CD1c-positive myeloid dendritic cell (primary cell): ENCODE results near the gene IMPA2.
"Not testable (repeated sequence)": the region's sequence is repeated elsewhere in the genome, so short reads cannot be mapped to it uniquely, and the experiment has no call there.

Experiments used
- DNase-seq: peaks from one replicate; pipeline ENCODE4 v3.0.0-alpha.2; 2016; ENCODE audit errors: extremely low spot score

IMPA2 gene

DNA sequence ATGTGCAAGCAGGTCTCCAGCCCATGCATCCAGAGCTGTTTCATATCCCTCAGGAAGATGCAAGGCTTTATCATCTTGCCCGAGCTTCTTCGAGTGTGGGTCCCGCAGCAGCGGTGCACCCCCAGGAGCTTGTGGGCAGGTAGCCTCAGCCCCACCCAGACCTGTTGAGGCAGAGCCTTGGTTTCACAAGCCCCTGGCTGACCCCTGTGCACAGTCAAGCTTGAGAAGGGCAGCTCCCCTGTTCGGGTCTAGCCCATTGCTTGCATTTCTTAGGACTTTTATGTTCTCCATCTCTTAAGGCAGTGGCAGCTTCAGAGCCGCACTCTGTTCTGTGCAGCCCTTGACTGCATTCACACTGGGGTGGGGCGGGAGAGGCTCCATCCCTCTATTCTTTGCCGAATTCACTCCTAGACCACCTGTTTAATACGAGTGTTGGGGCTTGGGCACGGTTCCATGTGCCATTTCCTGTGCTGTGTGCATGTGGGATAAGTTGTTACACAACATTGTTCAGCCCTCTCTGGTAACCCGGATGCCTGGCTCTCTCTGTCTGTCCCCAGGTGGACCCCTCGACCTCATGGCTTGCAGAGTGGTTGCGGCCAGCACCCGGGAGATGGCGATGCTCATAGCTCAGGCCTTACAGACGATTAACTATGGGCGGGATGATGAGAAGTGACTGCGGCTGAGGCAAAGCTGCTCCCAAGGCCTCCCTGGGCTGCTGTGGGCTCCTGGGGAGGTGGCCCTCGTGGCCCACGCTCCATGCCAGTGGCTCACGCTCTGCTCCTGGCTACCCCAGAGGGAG is 48.7 kb downstream of the IMPA2 start:
- DNase-seq = no peak

DNA sequence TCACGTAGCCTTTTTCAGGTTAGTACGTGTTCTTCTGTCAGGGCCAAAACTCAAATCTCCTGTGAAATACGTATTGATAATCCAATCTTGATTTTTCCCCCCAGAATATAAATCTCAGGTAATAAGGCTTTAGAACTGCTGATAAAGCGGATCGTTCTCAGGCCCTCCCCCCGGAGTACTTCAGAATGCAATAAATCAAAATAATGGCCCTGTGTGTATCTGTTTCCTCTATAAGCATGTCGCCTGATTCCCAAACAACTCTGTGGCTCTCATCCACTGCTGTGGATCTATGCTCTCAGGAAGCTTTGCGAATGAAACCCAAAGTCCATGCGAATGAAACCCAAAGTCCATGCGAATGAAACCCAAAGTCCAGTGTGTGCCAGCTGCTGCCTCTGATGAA is 49.4 kb downstream of the IMPA2 start:
- DNase-seq = no peak

DNA sequence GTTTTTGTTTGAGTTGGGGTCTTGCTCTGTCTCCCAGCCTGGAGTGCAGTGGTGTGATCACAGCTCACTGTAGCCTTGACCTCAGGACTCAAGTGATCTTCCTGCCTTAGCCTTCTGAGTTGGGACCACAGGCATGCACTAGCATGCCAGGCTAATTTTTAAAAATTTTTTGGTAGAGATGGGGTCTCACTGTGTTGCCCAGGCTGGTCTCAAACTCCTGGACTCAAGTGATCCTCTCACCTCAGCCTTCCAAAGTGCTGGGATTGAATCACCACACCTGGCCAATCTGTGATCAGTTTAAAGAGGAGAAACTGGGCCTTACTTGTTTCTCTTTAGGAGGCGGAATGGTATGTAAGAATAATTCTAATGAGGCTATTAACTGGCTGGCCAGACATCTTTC is 49.9 kb downstream of the IMPA2 start:
- DNase-seq = no peak

DNA sequence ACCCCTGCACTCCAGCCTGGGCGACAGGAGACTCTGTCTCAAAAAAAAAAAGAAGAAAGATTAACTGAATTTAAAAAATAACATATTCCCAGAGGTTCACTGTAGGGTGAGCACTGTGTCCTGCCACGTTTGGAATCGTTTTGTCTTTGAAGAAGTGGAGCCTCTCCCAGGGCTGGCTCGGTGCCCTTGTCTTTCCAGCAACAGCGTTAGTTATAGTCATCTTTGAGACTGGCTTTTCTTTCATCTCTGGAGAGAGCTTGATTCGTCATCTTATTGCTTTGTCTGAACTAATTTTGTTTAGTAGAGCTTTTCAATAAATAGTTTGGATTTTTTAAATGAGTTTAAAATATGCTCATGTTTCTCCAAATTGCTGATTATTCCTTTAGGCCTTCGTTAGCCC is 50.5 kb downstream of the IMPA2 start:
- DNase-seq = no peak

DNA sequence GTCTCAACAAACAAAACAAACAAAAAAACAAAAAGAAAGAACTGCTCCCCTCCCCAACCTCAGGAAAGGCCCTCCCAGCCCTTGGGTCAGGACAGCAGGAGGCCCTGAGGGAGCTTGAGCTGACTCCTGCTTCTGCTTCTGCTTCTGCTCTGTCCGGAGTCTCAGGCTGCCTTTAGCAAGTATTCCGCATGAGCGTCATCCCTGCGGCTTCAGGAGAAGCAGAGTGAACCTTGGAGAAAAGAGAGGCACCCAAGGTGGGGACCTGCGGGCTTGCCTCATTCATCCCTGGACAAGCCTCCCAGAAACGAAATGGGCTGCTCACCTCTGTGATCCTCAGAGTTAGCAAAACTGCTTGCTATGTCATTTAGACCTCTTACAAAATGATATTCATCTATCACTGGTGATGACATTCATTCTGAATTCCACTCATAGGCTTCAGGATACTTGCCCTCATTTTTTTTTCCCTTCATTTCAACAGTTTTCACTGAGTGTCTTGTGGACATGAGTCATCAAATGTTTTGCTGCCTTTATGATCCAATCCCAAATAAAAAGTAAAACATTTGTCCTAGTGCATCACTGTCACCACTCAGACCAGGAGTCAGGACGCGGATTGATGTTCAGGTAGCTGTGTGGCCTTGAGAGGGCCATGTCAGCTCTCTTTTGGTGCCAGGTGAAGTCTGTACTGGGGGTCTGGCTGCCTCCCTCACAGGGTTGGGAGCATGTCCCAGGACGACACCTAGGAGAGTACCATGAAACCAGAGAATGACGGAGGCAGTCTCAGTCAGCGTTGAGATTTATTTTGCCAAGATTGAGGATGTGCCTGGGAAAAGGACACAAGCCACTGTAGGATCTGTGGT is 51.7 kb downstream of the IMPA2 start:
- no peak for DNase-seq

DNA sequence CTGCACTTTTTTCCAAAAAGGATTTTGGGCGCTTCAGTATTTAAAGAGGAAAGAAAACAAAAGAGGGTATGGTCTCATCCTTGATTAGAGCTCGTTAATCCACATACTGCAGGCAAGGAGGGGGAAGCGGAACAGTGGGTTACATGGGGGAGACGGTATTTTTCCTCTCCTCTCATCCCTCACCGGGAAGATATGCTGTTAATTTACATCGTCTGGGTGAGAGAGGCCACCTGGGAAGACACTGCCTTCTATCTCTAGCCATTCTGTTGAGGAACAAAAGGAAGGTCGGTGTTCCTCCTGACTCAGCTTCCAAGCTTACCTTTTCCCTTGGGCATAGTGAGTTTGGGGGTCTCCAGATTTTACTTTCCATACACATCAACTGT is 52.3 kb downstream of the IMPA2 start:
- DNase-seq = no peak

DNA sequence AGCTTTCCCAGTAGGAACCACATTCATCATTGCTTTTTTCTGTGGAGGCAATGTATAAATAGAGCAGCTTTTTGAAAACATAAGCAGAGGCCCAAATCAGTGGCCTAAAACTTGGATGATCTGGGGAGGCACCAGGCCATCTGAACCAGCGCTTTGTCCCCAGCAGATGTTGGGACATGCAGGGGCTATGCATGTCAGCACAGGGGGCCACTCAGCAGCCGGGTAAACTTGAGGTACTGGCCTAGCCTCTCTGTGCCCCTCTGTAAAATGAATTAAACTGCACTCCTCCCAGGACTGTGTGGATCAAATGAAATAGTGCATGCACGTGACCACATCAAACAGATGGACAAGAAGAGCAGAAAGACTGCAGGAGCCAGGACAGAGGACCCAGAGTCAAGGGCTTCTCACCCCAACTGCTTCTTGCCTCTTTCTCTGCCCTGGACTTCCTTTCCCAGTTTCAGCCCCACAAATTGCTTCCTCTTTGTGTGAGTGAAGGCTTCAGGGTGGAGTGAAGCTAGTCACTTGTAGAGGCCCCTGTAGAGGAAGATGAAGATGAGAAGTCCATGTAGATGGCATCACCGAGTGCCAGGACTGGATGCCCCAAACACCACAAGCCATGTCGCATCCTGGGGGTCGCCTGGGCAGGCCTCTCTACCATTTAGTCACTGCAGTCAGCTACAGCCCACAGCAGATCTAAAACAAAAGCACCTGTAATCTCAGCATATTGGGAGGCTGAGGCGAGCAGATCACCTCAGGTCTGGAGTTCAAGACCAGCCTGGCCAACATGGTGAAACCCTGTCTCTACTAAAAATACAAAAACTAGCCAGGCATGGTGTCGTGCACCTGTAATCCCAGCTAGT is 53.2 kb downstream of the IMPA2 start:
- DNase-seq = peak; percentile 20

DNA sequence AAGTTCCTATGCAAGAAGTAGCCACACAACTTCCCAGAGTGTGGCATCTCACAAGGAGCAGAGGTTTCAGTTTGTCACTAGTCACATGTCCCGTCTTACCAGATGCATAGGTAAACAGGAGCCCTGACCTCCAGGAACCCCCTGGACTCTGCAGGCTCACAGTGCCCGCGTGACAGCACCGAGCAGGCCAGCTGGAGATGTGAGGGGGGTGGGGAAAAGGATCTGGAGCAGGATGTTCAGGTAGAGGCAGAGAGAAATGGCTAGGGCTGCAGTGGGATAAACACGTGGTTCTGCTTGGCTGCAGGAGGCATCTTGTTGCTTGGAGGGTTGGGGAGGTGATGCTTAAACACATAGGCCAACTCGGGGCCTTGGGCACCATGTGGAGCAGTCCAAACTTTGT is 54.2 kb downstream of the IMPA2 start:
- DNase-seq = no peak

DNA sequence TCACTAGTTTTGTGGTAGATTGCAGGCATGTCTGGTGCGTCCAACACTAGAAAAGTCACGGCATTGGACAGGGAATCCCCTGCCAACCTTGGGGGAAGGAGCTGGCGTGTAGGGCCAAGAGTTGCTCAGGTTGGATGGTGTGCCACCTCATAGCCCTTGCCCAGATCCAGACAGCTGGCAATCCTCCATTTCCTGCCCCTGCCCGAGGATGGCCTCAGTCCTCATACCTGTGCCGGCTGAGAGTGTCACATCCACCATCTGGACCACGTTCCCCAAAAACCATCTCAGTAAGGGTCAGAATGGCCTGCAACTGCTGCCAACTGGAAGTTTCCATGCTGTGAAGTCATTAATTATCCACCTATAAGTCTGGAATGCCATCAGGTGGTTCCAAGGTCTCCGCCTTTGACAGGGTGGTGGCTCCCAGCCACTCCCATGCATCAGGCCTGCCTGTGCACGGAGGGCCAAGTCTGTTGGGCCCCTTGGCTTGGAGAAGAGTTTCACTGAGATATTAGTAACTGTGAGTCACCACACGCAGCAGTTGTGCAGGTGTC is 55.0 kb downstream of the IMPA2 start:
- no peak for DNase-seq

DNA sequence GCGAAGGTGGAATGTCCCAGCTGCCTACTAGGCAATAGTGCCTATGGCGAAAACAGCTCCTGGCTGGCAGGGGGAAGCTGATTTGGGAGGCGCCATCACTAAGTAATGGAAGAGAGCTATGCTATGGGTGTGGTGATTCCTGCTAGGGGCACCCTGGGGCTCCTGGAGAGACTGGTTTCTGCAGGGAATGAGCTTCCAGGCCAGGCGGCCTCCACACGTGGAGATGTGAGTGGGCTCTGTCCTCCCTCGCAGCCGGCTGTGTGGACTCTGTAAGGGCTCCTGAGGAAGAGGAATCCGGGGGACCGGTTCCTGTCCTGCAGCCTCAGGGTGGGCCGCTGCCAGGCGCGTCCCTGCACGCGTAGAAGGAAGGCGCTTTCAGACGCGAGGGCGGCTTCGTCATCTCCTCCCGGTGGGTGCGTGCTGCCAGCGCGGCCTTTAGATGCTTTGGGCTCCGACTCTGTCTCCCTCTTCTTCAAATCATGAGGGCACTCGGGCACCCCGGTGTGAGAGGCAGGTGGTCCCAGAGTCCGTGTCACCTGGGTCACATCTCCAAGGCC is 56.9 kb downstream of the IMPA2 start:
- DNase-seq = peak; percentile 55

DNA sequence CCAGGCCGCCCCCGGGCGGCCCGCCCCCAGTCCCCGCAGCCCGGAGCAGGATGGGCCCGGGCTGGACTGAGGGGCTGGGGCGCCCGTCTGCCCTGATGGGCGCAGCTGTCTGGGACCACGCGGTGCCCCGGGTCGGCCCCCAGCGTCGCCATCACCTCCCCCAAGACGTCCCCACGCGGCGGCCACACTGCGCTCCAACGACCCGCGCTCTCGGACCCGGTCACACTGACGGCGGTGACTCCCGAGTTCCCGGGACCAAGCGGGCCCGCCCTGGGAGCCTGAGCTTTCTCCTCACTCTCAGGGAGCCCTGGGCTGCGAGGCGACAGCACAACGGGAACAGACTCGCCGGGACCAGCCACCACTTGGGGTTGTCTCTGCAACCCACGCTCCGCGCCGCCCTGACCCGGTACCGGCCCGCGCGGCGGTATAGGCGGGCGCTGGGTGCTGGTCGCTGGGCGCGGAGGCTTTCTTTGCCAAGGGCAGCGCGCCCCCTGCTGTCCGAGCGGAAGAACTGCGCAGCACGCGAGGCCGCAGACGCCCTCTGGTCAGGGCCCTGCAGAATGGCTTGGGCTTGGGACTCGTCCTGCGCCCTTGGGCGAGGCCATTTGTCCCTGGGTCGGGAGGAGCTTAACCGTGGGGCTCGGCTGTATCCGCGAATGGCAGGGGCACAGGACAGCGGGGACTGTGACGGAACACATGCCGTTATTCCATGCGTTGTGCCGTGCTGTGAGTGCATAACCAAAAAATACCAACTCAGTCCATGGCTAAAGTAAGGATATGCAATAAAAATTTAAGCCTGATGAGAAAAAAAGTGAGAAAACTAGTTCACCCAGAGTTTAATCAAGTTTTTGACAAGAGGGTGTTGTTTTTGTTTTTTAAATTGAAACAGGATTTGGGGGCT is 57.6 kb downstream of the IMPA2 start:
- peak; percentile 88 for DNase-seq

DNA sequence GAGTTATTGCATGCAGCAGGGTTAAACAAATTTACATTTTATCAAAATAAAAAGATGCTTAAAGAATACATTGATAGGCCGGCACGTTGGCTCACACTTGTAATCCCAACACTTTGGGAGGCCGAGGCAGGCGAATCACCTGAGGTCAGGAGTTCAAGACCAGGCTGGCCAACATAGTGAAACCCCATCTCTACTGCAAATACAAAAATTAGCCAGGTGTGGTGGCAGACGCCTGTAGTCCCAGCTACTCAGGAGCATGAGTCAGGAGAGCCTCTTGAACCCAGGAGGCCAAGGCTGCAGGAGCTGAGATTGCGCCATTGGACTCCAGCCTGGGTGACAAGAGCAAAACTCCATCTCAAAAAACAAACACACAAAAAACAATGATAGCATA is 58.2 kb downstream of the IMPA2 start:
- not testable (repeated sequence) for DNase-seq

DNA sequence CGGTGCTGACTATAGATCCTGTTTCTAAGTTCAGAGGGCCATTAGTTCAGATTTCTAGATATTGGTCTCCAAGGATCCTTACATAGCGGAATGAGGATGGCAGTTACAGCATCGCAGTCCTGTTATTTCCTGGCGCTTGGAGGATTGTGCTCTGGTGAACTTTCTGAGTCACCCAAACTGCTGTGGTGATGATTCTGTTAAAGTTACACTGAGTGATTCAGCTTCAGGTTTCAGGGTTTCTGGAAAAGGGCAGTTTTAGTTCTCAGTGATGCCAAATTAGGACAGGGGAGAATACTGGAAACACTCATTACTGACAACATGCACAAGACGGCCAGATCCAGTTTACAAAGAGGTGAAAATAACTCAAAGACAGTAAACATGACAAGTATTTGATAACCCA is 60.3 kb downstream of the IMPA2 start:
- peak; percentile 26 for DNase-seq

DNA sequence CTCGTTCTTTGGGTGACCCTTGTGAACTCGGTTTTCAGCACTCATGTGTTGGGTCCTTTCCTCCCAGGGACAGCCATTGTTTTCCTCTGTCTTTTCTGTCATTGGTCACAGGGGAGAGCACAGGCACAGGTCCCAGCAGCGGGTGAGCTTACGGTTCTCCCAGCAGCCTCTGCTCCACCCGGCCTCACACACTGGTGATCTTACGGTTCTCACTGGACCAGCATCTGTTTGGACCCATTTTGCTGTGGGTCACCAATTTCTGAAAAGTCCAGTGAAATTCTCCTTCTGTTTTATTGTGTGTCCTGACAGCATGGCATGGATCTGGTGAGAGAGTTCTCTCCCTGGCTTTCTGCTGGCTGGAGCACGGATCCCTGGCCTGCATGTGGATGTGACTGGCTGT is 62.5 kb downstream of the IMPA2 start:
- DNase-seq = no peak

DNA sequence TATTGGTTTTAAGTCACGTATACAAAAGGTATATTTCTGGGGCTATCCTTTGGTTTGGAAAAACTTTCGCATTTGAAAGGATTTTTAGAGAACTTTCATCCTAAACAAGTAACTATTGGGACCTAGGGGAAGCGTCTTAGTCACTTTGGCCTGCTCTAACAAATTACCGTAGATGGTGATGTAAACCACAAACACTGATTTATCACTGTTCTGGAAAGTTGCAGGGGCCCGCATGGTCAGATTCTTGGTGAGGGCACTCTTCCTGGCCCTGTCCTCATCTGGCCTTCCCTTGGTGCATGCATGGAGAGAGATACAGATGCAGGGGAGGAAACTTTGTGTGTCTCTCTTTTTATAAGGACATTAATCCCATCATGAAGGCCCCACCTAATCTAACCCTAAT is 63.3 kb downstream of the IMPA2 start:
- no peak for DNase-seq

DNA sequence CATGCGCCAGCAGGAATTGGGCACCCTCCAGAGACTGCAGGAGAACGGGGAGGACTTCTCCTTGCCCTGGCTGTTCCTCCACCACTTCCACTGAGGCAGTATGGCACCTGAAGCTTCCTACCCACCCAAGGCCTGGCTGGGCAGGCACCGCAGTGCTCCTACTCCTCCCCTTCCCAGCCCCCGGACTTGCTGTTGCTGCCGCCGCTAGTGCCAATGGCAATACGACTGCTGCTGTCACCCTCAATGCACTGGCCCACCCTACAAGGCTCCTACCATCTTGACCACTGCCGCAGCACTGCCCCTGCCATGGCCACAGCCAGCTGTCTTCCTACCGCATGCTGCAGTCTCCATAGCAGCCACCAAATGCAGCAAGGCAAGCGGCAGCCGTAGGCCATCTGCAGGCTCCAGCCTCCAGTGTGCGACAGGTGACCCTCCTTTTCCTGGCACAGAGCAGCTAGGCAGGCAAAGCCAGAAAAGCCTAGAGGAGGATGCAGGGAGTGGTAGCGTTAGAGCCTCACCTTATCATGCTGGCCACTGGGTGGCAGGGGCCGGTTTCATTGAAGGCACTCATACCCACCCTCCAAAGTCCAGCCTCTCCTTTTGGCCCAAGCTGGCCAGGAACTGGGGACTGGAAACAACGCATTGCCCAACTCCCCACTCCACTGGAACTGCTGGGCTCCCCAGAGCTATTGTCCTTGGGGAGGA is 64.9 kb downstream of the IMPA2 start:
- DNase-seq = no peak

DNA sequence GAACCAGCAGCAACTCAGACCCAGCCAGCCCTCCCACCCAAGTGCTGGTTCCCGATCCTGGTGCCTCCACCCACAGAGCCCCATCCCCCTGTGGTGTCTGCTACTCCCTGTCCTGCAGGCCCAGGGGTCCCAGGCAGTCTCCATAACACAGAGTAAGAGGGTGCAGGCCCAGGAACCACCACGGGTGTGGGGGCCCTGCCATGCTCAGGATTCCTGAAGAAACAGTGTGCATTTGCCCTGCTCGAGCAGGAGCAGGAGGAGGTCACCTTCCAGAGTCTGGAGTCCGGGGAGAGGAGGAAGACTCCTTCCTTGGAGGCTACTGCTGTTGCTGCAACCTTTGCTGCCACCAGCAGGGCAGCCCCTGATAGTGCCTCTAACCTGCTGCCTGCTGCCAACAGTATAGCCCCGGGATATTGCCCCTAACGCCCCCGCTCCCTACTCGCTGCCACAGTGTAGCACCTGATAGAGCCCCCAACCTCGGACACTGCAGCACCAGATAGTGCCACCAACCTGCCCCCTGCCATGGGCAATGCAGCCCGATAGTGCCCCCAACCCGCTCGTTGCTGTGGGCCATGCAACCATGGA is 65.5 kb downstream of the IMPA2 start:
- DNase-seq = no peak

DNA sequence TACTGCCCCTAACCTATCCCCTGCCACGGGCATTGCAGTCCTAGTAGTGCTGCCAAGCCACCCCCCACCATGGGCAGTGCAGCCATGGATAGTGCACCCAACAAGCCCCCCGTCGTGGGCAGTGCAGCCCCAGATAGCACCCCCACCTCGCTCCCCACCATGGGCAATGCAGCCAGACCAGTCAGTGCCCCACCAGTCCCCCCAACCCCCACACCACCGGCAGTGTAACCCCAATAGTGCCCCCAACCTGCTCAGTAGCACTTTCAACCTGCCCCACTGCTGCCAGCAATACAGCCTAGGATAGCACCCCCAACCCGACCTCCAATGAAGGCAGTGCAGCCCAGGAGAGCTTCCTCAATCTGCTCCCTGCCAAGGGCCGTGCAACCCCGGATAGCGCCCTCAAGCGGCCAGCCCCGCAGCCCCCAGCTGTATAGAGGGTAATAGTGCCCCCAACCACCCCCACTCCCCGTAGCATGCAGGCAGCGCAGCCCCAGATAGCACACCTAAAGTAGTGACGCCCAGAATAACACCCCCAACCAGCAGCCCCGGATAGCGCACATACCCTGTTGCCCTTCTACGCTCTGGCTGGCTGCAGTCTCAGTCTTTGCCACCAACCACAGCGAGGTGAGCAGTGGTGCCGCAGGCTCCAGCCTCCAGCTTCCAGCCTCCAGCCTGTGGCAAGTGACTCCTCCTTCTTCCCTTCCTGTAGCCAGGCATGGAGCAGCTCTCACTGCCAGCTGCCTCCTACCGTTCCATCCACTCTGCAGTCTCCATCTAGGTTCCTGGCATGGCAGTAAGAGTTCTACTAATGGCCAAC is 66.9 kb downstream of the IMPA2 start:
- no peak for DNase-seq

DNA sequence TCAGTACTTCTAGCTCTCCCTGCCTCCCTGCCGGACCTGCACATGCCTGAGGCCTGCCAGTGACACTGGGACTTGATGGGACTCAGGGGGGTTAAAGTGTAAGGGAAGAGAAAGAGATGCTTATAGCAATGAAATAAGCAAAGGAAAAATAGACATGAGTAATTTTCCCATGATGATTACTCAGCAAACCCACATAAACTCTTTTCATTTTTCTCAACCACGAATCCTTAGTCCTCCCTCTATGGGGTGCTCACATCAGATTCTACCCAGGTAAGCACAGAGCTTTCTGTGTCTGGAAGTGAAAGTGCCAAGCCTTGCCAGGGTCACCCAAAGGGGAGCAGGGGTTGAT is 67.5 kb downstream of the IMPA2 start:
- DNase-seq = no peak
